Esophagus squamous epithelium (tissue), 4 donors: ENCODE data around the gene IRX6.

Experiments
- CTCF ChIP-seq, 6 experiments: fragments of 450-650 bp in 4 of 6; fragments of 200-600 bp in 2 of 6; sonication (generic) in 2 of 6; IDR thresholded peaks; one replicate each; pipeline ENCODE4 v1.5.1; 2016 to 2019; ENCODE audit warnings: antibody characterized with exemption in 6 of 6, mild to moderate bottlenecking in 4 of 6, moderate library complexity in 4 of 6
- POLR2A ChIP-seq, 4 donors: fragments of 450-650 bp; IDR thresholded peaks; one replicate each; pipeline ENCODE4 v1.6.1; 2017; ENCODE audit warnings: antibody characterized with exemption in 4 of 4, mild to moderate bottlenecking in 4 of 4, moderate library complexity in 3 of 4

- no peak for TF ChIP-seq POLR2A (IDR thresholded peaks at IDR 0.05)
- no peak for TF ChIP-seq CTCF (IDR thresholded peaks at IDR 0.05)
These were observed 5.9 kb downstream of the IRX6 start for GRCh38 chr16:55329791-55330428.
